HG03521 (cell line): ENCODE measurements around the gene HHLA2.

Source experiments
- ATAC-seq: cut with Tn5 transposase; IDR thresholded peaks from one replicate; pipeline ENCODE4 v1.9.1; 2021; ENCODE audit warnings: mild to moderate bottlenecking, moderate library complexity; ENCODE audit not compliant: unreplicated experiment

The HHLA2 gene

DNA sequence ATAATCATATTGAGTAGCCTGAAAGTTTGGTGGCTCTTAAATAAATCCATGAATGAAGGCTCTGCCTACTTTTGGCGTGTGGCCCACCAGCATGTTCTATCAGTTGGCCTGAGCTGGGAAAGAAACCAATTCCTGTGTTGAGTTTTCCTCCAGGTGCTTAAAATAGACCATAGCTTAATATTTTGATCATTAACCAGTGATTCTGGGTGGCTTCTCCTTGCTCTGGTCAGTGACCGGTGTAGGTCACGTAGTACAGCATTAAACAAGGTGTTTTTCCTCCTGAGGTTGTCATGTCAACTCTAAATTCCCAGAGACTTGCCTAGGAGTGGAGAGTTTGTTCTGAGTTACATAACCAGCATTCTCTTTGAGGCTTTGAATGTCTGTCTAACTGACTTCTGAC, 1.3 kb downstream of the HHLA2 start:
- ATAC-seq, result no peak

GRCh38 chr3:108298056-108298455, 1.7 kb downstream of the HHLA2 start:
- no peak for ATAC-seq

- ATAC-seq, result no peak
Observed at GRCh38 chr3:108300103-108300849, 3.9 kb downstream of the HHLA2 start.

DNA sequence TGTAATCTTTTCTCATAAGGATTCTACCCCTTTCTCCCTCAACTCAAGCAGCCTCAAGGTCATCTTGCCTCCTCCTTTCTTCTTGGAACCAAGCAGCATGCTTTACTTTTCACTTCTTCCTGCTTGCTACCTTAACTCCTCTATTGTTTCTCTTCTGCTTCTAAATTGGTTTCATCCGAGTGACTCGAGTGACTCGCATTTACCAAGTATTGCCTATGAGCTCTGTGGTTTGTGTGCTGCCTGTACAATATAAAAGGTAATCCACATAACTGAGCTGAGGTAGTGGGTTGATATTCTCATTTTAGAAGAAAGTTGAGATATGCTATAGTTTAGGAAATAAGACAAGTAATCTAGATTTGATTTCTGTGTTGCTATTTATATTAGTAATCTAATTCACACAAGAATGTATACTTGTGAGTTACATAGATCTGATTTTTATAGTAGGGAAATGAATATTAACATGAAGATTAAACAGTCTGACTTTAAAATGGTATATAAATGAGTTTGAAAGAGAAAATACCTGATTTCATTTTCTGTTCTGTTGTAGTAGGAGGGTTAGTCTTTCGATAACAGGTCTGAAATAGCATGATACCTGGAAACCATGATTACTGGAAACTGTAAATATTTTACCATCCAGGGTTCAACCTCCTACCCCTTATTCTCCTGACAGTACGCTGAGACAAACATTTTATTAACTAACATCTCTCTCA, 5.5 kb downstream of the HHLA2 start:
- ATAC-seq, result peak; percentile 43

- no peak for ATAC-seq
Observed at GRCh38 chr3:108302570-108302969, 6.2 kb downstream of the HHLA2 start.

DNA sequence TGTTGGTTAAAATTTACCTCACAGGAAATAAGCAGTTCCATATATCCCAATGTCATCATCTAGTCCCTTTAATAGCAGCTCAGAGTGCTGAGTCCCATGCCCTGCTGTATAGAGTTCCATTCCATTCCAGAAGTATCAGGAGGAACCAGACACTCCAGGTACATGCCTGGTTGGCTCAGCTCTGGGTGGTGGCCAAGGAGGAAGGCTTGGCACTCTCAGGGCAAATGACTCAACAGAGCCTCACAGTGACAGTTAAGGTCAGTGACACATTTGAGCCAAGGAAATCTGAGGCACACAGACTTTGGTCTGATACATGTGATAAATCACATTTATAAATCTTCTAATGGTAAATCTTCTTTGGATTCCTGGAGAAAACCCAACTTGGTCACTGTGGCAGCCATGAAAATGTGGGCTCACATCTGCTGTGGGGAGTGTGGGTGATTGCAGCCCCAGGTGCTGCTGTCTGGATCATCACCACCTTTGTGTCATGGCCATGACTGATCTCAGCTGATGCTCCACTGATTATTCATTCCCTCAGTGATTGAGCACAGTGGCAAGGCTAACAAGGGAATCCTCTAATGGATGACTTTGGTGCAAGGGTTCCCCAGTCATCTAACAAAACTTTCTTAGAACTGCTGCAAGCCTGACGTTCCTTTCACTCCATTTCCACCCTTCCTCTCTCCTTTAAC, 9.3 kb downstream of the HHLA2 start:
- ATAC-seq, result no peak

GRCh38 chr3:108311797-108312196, 15.4 kb downstream of the HHLA2 start:
- ATAC-seq, result no peak

DNA sequence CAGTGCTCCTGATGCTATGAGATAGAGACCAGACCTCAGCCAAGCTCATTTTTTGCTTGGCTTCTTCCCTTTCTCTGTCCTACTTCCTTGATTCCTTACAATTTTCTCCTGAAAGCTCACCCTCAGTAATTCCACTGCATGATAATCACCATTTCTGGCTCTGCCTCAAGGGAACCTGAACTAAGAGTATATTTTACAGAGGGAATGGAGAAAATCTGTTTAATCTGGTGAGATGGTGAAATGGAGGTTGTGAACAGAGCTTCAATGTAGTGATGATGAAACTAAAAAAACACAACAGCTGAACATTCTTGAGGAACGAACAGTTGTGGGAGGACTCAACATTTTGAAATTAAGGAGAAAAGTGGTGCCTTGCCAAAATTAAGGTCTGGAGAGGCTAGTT, 16.3 kb downstream of the HHLA2 start:
- ATAC-seq, result no peak

DNA sequence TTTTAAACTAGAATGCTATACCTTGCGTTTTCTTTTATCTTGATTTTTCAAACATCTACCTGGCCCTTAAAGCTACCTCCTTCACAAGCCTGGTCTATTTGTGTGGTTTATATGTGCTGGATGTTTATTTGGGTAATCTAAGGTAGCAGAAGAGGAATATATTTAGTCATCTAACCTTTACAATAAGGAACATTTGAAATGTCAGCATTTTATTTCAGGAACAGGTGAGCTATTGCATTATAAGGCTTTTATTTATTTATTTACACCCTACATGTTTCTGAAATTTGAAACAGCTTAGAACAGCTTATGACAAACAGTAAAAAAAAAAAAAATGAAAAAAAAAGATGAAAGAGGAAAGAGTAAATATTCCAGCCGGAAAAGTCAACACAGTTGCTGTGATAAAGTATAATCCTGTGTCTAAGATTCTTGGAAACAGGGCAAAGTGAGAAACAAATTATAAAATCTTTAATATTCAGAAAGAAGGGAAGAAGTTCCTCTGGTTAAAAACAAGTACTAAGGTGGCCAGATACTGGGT, 19.5 kb downstream of the HHLA2 start:
- no peak for ATAC-seq

DNA sequence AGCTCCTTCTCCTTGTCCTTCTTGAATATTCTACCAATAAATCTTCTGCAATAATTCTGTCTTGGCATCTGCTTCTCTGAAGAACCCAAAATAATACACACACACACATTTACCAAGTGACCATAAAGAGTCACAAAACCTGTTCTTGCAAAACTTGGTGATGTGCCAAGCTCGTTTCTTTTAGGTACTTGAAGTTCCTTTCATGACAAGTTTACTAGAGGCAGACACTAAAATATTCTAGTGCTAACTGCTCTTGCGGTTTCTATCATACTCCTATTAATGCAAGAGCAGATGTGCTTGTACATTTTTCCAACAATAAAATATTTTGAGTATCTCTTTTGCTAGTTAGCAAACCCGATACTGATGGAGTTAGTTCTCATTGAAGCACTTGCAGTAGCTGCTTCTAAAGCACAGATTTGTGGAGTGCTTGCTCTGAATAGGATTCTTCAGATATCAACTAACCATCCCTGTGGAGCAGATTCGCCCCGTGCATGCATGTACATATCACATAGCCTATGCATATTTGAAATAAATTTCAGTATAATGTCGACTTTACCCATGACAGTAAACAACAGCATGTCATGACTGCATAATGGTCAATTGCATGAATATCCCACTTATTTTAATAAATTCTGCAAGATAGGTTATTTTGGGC, 23.2 kb downstream of the HHLA2 start:
- ATAC-seq, result no peak

- no peak for ATAC-seq
Observed at GRCh38 chr3:108320746-108321350, 24.5 kb downstream of the HHLA2 start.

DNA sequence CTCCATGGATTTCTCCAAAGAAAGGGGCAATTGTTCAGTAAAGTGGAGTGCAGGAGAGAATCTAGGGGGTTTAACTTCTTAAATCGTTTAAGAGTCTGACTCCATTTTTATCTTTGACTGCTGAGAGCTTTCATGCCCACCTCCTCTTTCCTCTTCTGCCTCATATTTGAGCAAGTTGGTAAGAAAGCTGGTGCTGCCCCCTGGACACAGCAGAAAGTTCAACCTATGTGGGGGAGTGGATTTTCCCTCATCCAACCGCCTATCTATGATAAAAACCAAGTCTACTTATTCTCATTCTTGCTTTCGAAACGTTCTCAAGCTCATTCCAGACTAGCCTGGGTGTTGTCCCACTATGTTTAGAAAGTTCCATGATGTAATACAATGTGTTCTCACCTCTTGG, 26.0 kb downstream of the HHLA2 start:
- no peak for ATAC-seq

GRCh38 chr3:108324177-108324576, 27.8 kb downstream of the HHLA2 start:
- ATAC-seq, result no peak

DNA sequence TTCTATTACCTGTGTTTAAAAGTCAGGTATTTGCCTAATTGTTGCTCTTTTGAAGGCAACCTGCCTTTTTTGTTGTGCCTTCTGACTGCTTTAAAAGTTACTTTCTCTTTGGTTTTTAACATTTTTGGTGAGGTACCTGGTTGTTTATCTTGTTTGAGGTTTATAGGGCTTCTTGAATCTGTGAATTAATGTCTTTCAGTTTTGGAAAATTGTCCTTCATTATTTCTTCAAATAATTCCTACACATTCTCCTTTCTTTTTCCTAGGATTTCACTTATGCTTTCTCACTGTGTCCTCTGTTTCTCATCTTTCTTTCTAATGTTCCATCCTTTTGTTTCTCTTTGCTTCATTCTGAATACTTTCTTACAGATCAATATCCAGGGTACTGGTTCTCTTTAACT, 30.8 kb downstream of the HHLA2 start:
- no peak for ATAC-seq

GRCh38 chr3:108328821-108329486, 32.6 kb downstream of the HHLA2 start:
- ATAC-seq, result no peak

DNA sequence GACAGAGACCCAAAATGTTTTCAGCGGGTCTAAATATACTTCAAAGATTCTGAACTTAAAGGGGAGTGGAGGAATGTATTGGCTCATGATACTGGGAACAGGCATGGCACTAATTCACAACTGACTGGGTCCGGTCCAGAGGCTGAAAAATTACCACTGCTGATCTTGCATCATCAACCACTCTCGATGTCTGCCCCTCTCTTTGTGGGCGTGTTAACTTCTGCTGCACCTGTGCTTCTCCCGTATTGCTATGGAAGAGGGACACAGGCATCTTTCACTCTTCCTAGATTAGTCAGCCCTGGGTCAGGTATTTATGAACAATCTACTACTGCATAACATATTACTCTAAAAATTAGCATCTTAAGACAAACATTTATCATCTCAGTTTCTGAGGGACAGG, 33.2 kb downstream of the HHLA2 start:
- ATAC-seq, result no peak

DNA sequence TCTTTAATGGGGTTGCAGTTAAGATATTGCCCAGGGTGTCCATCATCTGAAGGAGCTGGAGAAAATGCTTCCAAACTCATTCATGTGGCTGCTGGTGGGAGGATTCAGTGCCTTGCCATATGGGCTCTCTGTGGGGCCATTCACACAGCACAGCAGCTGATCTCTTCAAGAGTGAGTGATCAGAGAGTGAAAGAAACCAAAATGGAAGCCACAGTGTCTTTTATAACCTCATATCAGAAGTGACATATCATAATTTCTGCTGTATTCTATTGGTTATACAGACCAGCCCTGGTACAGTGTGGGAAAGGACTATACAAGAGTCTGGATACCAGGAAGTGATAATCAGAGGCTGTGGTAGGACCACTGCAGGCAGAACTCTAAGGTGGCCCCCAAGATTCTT, 33.6 kb downstream of the HHLA2 start:
- ATAC-seq, result no peak

- no peak for ATAC-seq
Observed at GRCh38 chr3:108331792-108332191, 35.4 kb downstream of the HHLA2 start.

- ATAC-seq, result no peak
Observed at GRCh38 chr3:108333961-108334360, 37.6 kb downstream of the HHLA2 start.

DNA sequence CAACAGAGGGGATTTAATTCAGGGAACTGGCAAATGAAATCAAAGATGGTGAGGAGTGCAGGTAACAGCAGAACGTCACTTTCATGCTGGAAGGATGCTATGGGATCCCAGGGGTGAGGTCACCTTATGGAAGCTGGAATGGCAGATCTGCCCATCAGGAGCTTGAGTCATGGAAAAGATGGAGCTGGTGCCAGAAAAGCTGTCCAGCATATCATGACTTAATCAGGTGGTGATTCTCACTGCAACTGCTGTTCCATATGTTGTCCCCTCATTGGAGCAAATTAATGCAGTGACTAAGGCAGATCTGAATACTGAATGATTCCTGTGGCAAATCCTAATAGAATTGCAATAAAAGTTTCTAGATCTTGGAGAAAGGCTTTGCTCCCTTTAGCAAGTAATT, 38.4 kb downstream of the HHLA2 start:
- no peak for ATAC-seq
